Activated naive CD4-positive, alpha-beta T cell (primary cell): ENCODE data around the gene EPB42.
A peak's percentile ranks its signal among the peaks of the same experiment; 100 is the strongest.
"Not testable (repeated sequence)": the region's sequence is repeated elsewhere in the genome, so short reads cannot be mapped to it uniquely, and the experiment has no call there.

Experiments used
- DNase-seq, 4 experiments: peaks; one replicate each; lab custom pipeline; 2025; lab: John Stamatoyannopoulos, UW

The EPB42 gene

DNA sequence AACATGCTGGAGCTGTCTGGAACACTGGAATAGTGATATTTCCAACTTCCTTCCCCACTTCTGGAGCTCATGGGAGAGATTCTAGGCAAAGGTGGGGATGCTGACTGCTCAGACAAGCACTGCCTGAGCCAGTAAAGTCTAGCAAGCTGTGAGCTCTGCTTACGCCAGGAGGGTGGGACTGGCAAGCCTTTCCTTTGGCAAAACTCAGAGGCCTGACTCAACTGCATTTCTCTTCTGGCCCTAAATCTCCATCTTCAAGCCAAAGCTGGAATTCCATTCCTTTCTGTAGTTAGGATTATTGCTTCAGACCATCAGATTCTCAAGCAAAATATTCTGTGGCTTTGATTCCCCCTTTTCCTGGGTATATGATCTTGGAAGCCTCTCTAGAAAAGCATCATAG is 20.3 kb upstream of the EPB42 start:
- no peak for DNase-seq

DNA sequence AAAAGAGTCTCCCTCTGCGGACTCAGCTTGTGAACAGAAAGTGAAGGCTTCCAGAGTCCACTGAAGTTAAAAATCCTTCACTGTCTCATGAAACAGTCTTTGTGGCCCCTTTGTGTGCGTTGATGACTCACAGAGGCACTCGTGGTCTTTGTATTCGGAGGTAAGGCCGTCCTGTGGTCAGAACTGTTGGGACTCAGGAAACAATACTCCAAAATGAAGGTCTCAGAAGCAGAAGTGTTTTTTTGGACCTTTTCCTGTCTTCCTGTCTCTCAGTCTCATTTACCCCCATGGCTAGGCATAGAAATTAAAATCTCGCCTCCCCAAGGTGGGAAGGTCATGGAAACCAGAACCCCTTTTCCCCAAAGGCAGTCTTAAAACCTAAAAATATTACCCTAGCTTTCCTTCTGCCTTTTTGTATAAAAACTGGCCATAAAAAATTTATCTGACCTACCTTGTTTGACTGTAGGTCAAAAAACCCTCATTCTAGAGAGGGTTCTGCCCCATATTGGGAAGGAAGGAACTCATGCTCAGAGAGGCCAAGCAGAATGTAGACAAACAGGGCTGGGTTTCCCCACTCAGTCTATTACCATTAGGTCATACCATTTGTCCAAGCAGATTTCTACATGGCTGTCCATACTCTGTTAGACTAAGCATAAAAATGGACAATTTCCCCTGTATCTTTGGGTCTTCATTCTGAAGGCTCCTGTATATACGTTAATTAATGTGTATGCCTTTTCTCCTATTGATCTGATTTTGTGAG is 19.1 kb upstream of the EPB42 start:
- no peak for DNase-seq

DNA sequence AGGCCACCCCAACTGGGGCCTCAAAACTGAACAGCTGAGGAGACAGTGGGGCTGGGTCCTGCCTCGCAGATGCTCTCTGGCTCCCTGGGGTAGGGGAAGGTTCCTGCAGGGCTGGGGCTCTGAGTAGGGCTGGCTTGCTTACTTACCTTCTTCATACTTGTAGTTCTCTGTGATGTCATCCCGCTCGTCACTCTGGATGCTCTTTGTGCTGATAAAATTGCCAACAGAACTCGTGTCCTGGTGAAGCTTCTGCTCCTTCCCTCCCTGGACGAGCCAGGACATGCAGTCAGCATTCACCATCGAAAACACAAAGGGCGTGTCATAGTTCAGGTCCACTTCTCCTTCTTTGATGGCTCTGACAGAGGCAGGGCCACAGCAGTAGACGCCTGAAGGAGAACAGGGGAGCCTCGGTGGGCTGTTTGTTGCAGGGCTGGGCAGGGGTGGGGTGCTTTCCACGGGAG is 17.9 kb upstream of the EPB42 start:
- no peak for DNase-seq

DNA sequence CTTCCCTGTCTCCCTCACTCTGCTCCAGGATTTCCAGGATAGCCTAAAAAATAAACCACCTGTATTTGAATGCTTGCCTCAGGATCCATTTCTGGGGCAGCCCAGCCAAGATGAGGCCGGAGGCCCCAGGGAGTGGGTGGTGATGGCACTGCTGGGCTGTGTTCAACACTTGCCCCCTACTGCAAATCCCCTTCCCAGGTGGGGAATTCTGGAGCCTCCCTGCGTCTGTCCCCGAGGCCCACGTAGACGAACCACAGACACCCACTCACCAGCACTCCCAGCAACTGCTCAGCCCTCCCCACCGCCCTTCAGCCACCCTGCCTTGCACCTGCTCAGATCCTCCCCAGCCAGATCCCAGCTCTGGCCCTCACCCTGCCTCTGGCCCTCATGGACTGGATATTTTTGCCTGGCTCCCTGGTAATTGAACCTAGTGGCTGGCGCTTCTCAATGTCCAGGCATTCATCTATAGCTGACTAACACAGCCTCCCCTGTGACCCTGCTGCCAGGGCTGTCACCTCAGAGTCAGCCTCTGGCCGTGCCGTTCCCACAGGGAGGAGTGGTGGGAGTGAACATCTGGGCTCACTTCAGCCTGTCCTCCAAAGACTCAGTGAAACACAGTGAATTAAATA is 17.1 kb upstream of the EPB42 start:
- DNase-seq = no peak

DNA sequence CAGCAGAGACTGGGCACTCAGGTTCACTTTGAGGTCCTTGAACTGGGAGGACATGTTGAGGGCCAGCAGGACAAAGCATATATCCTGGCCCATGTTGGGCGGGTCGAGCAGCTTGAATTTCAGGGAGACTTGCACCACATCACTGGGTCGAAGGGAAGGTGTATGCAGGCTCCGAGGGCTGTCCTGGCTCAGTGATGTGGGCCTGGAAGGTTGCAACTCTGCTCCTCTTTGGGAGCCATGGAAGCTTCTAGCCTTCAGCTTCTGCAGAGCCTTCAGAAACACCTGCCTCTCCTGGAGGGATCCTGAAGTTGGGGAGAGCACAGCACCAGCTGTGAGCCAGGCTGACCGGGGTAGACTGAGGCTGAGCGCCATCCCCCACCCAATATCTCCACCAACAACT is 14.7 kb upstream of the EPB42 start:
- DNase-seq = no peak

- no peak for DNase-seq
Observed at GRCh38 chr15:43232289-43232874, 11.6 kb upstream of the EPB42 start.

DNA sequence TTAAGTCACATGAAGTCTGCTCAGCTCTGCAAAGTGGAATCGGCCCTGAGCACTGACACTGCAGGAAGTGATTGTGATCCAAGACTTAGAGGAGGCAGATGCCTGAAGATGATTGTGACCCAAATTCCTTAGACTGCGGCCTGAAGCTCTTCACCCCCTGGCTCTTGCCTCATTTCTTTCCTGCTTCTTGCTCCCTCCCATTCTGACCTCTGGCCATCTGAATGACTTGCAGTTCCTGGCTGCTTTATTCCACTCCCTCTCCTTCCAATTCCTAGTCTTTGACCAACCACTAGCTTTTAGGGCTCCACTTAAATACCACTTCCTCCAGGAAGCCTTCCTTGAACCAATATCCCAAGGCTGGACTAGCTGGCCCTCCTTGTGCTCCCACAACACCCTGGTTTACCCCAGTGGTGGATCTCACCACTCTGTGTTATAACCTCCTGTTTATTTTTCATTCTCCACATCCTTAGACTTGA is 9.9 kb upstream of the EPB42 start:
- DNase-seq = no peak

DNA sequence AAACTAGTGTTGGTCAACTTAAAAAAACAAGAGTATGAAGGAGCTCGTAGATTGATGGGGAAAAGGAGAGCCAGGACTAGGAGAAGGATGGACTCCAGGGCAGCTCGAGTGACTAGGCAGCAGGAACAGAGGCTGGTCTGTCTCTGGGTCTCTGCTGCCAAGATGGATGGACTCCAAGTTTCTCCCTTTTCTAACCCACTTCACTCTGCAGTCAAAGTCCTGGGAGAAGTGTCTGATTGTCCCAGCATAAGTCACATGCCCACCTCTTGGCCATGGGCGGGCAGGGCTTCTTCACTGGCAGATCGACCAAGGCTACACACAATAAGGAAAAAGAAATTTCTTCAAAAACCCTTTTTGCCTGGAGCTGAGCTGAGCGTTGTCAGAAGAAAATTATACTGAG is 9.2 kb upstream of the EPB42 start:
- DNase-seq = no peak

GRCh38 chr15:43226436-43227305 is 5.9 kb upstream of the EPB42 start:
- no peak for DNase-seq

GRCh38 chr15:43225950-43226255 is 5.1 kb upstream of the EPB42 start:
- not testable (repeated sequence) for DNase-seq

GRCh38 chr15:43225201-43225949 is 4.6 kb upstream of the EPB42 start:
- DNase-seq = peak in 1 of 4 experiments; percentile 8

GRCh38 chr15:43221422-43221821 is 604 bp upstream of the EPB42 start:
- DNase-seq = no peak

GRCh38 chr15:43219929-43220928 is 589 bp downstream of the EPB42 start:
- DNase-seq = no peak

DNA sequence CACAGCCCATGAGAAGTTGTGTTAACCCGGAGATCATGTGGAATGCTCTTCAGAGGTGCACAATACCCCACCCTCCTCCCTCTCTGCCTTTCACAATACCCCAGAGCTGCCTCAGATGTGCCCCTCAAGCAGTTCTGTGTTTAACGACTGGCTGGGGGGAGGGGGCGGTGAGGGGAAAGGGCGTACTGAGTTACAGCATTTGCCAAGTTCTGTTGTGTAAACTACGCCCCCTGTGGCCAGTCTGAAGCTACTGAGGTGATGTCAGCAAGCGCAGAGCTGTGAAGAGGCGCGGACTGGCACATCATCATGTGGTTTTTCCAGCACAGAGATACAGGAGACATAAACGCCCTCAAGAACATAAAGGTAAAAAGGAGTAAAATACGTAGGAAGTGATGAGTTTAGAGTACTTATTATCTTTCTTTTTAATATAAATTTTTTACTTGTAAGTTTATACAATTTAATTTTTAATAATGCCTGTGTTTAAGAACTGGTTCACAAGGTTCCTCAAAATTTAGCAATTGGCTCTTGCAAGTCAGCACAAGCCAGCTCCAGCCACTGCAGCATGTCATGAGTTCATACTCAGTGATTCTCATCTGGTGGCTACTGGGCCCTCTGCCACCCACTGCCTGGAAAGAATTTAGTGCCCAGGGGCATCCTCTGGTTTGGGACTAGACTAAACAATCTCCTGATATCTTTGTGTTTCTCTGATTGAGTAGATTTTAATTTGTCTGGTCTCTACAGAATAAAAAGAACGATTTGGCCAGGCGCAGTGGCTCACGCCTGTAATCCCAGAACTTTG is 1.7 kb downstream of the EPB42 start:
- DNase-seq = no peak

GRCh38 chr15:43215961-43216360 is 4.9 kb downstream of the EPB42 start:
- no peak for DNase-seq

DNA sequence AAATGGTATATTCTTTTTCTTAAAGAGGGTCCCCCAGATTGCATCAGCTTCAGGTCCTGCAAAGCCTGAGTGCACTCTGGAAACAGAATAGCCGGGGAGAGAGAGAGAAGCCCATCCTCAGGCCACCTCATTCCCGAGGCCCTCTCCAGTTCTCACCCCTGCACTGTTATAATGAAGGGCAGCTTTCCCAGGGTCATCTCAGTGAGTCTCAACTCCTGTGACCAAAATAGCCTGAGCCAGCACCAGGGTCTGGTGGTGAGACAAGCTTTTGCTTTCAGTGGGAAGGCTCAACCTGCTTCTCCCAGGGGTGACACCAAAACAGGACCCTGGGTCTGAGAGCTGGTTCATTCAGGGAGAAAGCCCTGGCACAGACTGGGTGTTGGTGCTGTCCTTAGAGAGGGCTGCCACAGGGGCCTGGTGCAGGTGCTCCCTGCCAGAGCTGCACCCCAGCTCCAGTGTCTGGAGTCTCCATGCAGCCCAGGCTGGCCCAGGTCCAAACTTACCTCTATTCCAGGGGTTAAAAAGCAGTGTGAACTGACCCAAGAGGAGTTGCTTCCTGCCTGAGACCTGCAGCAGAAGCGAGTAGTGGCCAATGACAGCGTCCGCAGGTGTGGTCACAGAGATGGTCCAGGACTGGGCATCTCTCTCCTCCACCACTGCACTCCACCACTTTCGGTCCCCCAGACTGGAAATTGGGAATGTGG is 6.1 kb downstream of the EPB42 start:
- DNase-seq = no peak

GRCh38 chr15:43214169-43214568 is 6.6 kb downstream of the EPB42 start:
- no peak for DNase-seq

GRCh38 chr15:43213466-43213865 is 7.4 kb downstream of the EPB42 start:
- DNase-seq = no peak

DNA sequence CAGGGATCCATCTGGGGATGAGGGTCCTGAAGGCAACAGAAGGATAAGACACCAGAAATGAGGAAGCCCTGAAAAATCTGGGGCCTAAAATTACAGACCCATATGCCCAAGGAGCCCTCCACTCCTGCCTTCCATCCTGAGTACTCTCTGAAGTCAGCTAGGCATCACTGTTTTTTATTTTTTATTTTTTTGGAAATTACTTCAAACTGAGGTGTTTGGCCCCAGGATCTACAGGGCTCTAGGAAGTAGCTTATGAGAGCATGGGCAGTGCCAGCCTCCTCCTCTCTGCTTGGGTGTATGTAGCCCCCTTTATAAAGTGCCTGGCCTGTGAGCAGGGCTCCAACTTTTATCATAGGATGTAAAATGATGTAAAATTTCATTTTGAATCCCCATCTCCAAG is 7.9 kb downstream of the EPB42 start:
- DNase-seq = no peak
